IPS DF 4.7 (cell line): ENCODE measurements around the gene ADISSP.

Source experiments
- DNase-seq: peaks from one replicate; pipeline ENCODE4 v3.0.0-alpha.2; 2013; ENCODE audit warnings: low spot score; ENCODE audit errors: extremely low read depth

ADISSP gene

DNA sequence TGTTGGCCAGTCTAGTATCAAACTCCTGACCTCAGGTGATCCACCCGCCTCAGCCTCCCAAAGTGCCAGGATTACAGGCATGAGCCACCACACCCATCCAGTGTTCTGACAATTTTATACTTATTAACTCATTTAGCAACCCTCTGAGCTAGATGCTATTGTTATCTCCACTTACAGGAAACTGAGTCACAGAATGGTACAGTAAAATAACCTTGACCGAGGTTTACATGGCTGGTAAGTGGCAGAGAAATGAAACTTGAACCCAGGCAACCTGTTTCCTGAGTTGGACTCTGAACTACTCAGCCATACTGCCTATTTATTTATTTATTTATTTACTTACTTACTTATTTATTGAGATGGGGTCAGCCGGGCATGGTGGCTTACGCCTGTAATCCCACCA is 48.5 kb downstream of the ADISSP start:
- DNase-seq = no peak

DNA sequence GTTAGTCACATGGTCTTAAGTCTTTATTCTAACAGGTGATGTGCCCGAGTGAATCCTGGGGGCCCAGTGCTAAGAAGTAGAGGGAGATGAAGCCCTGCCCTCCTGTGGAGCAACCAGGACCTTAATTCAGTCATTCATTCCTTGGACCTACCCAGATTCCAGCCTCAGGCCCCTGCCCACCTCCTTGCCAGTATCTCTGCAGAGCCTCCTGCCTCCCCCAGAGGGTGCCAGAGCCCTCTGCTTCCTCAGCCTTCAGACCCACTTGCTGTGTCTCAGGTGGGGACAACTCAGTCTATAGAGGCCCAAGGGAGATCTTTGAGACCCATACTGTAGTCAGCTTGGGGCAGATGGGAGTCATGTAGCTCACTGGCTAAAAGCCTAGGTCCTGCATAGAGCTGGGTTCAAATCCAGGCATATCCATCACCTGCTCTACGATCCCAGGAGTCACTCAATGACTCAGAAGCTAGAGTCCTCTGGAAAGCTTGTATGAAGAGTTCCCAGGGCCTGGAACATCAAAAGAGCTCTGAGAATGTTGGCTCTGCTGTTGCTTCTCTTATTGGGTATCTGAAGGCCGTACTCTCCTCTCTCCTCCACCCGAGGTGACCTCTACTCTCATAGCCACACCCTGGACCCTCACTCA is 51.2 kb downstream of the ADISSP start:
- DNase-seq = no peak

- DNase-seq = no peak
These were observed 53.5 kb downstream of the ADISSP start for GRCh38 chr20:3714092-3714491.

DNA sequence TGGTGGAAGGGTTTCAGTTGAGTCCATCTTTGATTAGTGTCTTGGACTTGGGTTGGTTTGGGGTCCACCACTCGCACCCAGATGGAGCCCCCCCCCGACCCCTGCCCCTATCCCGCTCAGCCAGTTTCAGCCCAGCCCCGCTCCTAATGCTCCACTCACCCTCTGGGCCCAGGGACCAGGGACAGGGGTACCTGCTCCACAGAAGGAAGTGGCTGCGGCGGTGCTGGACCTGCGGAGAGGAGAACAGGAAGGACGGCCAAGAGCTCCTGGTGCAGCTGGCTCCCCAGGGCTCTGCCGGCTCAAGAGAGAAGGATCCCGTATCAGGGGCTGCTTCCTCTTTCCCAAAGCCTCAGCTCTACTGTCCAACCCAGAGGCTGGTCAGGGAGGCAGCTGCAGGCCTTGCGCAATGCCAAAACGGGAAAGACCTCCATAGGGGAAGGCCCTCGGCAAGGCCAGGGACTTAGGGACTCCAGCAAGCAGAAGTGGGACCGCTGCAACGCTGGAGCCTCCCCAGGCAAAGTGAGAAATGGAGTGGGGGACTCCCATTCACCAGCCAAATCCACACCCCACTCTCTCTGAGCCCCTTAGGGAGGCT is 55.2 kb downstream of the ADISSP start, which contains the start of gene SIGLEC1:
Gene SIGLEC1, minus strand, starts transcription at position 322 of the 595 bp plus-strand sequence. CDS start 5,472 bp downstream, outside the sequence.
- DNase-seq = no peak

DNA sequence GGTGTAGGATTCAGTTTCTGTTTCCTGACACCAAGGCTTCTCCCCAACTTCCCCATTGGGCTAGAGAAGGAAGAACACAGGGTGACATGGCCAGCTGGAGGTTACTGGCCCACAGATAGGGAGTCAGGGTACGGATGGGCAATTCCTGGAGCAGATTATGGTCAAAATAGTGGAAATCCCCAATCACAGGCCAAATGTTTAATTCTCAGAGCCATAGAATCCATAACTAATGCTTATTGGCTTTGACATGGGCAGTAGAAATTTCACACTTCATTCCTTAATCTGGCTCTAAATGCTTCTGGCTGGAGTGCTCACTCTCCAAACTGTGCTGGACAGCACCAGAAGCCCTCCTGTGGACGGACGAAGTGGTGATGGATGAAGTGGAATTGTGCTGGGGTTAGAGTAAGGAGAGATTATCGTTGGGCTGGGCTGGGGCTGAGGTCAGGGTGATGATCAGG is 56.0 kb downstream of the ADISSP start:
- DNase-seq = no peak

DNA sequence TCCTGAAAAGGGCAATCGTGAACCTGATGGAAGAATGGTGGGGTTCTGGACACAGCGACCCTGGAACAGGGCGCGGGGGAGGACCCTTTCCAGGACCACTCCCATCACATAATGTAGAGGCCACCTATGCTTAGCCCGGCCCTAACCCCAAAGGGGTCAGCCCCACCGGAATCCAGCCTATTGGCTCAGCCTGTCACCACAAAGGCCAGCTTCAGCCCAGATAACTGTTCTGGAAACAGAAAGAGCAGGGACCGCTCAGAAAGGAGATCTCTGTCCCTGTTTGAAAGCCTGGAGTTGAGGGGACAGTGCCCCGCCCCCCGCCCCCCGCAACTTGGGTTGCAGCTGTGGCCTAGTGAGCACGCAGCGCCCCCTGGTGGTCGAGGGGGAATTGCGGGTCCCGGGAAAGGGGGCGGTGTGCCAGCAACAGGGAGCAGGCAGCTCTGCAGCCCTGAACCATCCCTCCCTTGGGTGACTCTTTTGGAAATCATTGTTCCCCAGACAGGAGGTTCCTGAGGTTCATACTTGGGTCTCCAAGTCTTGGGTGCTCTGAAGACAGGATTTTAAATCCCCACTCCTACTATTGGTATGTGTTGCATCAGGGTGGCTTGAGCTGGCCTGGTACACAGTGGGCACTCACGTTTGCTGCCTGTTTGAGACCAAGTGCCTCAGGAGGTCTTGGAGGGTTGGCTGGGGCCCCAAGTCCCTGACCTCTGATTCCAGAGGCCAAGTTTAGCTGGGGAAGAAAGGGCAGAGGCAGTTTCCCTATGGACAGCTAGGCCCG is 56.7 kb downstream of the ADISSP start:
- no peak for DNase-seq

DNA sequence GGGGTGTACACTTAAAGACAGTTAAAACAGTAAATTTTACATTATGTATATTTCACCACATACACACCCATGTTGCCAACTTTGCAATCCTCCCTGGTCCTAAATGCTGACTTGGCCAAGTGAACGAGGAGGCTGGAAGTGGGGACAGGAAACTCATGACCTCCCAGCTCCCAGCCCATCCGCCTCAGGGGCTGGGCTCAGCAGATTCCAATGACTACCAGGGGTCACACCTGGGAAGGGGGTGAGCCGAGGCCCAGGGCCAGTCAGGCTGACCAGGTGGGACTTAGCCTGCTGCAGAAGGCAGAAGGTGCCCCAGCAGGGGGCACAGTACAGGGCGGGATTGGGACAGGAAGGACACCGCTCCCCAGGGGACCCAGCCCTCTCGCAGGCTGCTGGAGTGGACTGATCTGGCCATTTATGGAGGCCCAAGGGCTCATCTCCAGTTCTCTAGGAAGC is 57.5 kb downstream of the ADISSP start:
- DNase-seq = no peak

GRCh38 chr20:3707508-3707899 is 60.0 kb downstream of the ADISSP start:
- DNase-seq = no peak

- no peak for DNase-seq
These were observed 60.6 kb downstream of the ADISSP start for GRCh38 chr20:3706774-3707507.

DNA sequence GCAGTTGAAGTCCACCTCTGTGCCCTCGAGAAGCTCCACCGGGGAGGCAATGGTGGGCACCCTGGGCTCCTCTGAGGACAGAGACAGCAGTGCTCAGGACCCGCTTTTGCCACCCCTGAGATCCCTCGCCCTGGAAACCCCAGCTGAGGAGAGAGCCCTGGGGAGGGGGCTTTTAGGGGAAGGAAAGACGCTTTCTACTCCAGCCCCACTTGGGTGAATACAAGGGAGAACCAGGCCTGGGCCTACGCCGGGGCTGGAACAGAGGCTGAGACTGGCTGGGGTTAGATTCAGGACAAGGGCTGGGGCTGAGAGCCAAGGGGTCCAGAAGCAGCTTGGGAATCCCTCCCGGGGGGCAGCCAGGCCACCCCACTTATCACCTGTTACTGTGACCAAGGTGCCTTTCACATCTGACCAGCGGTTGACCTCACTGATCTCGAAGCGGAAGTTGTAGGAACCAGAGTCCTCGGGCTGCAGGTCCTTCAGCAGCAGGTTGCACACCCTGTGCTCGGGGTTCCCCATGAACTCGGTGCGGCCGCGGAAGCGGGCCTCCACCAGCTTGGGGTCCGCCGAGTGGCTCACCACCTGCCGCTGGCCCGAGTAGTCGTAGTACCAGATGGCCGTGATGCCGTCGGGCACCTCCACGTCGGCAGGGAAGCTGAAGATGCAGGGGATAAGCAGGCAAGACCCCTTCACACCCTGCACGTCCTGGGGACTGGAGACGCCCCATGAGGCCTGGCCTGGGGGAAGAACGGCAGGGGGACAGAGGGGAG is 61.4 kb downstream of the ADISSP start:
- no peak for DNase-seq

DNA sequence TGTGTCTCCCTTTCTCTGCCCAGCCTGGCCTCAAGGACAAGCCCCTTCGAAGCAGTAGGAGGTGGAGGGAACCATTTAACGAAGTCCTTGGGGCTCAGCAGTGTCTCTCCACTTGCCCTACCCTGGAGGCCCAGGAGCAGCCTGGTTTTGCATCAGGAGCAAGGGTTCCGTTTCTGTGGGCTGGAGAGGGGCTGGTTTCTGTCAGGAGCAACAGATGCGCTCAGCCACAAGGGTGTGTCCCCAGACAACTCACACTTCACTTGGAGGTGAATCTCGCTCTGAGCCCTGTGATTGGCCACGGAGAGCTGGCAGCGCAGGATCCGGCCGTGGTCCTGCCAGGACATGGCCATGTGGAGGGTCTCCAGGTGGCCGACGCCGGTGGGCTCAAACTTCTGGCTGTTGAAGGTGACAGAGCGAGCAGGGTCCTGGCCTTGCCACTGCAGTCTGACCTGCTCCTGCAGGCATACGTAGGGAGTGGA is 62.0 kb downstream of the ADISSP start:
- DNase-seq = no peak

DNA sequence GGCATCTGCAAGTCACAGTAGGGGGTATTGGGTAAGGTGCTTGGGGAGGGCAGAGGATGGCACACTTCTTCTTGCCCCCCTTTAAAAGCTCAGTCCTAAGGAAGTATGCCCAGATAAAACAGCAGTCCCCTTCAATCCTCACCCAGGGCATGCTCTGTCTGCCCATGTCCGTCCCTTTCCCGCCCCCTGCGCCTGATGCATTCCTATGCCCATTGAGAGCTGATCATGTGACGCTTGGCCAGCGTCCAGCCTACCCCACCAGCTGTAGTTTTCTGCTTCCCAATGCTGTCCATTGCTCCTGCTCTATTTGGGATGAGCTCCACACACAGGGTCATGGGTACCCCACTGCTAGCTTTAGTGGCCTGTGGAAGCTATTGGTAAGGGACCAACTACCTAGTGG is 63.5 kb downstream of the ADISSP start:
- no peak for DNase-seq
